Measurements from ENCODE around the gene GXYLT1. TPM values are rescaled to one million over a fixed set of nuclear protein-coding genes. Genes with fewer than 3 reads are reported as not detected.

Gene GXYLT1
- total RNA-seq, 2 donors from 2014 or later = 7.0 to 17.9 TPM

DNA sequence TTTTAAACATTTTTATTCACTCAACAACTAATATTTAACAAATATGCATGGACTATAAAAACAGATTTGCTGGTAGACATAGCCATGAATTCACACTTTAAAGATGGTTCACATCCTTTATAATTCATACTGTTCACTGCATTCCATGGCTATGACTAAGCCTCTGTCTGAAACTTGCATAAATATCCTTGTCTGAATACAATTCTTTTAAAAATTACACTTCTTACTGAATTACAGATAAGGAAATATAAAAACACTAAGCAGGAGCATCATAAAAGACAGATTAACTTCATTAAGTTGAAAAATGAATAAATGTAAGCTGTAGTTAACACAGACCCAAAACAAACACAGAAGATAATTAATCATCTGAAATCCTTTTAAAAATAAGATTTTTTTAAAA is 53.8 kb downstream of the GXYLT1 start:
- H3K27me3 ChIP-seq (replicated peaks; ENCODE audit: insufficient read depth) = no peaks in the 10 kb centered on the region
- no peak for DNase-seq (ENCODE audit: low spot score)
- peaks cover 14 to 25% of the 10 kb centered on the region in 2 donors for H3K4me1 ChIP-seq (ENCODE audit: control insufficient read depth in 1 of 2, low read depth in 2 of 2)
- no peak for ATAC-seq (ENCODE audit: insufficient number of reproducible peaks, low FRiP score, low read depth)
- H3K27ac ChIP-seq = no peak overlapping the region
- H3K4me3 ChIP-seq = no peak overlapping the region
- H3K36me3 ChIP-seq = no peaks in the 10 kb centered on the region
- TF ChIP-seq, protein P1, sequence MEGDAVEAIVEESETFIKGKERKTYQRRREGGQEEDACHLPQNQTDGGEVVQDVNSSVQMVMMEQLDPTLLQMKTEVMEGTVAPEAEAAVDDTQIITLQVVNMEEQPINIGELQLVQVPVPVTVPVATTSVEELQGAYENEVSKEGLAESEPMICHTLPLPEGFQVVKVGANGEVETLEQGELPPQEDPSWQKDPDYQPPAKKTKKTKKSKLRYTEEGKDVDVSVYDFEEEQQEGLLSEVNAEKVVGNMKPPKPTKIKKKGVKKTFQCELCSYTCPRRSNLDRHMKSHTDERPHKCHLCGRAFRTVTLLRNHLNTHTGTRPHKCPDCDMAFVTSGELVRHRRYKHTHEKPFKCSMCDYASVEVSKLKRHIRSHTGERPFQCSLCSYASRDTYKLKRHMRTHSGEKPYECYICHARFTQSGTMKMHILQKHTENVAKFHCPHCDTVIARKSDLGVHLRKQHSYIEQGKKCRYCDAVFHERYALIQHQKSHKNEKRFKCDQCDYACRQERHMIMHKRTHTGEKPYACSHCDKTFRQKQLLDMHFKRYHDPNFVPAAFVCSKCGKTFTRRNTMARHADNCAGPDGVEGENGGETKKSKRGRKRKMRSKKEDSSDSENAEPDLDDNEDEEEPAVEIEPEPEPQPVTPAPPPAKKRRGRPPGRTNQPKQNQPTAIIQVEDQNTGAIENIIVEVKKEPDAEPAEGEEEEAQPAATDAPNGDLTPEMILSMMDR (IDR thresholded peaks at IDR 0.05) = no peak
- no peaks in the 10 kb centered on the region for H3K9me3 ChIP-seq

DNA sequence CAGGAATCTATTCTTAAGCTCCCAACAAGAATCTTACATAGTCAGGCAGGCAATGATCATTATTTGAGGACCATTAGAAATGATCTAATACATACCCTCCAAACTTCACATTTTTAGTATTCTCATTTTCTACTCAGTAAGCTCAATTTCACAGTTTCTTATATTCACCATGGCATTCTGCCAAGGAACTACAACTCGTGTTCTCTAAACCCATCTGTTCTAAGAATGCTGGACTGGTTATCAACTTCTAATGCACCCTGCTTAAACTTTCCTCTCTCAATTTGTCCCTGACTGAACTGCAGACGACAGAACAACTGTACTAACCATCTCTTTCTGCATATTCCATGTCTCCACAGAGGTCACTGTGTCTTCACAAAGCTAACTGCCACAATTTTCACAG is 58.6 kb downstream of the GXYLT1 start:
- Histone ChIP-seq H3K27ac (no peak overlapping the region), H3K36me3 (no peaks in the 10 kb centered on the region), H3K4me1 (ENCODE audit: control insufficient read depth in 1 of 2, low read depth in 2 of 2) (peaks cover 6 to 16% of the 10 kb centered on the region in 2 donors), H3K27me3 (replicated peaks; ENCODE audit: insufficient read depth) (no peaks in the 10 kb centered on the region), H3K4me3 (no peak overlapping the region), H3K9me3 (no peaks in the 10 kb centered on the region)
- TF ChIP-seq, protein P1 (IDR thresholded peaks at IDR 0.05) = no peak
- DNase-seq (ENCODE audit: low spot score) (no peak), ATAC-seq (ENCODE audit: insufficient number of reproducible peaks, low FRiP score, low read depth) (no peak)

DNA sequence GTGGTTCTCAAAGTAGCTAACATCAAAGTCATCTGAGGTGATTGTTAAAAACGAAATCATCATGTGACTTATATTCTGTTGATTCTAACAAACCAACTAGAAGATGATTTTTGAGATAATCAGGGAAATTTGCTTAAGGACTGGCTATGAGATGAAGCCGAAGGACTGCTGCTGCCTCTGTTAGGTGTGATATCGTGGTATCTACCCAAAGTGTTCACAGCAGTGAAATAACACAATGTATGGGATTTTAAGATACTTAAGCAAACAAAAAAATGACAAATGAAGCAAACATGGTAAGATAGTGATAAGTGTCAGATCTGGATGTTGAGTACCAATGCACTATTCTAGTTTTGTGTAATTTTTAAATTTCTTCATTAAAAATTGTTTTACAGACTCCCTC is 59.1 kb downstream of the GXYLT1 start:
- no peak for ATAC-seq (ENCODE audit: insufficient number of reproducible peaks, low FRiP score, low read depth)
- H3K27ac ChIP-seq = no peak overlapping the region
- no peaks in the 10 kb centered on the region for H3K9me3 ChIP-seq
- no peak for DNase-seq (ENCODE audit: low spot score)
- H3K36me3 ChIP-seq = no peaks in the 10 kb centered on the region
- peaks cover 2 to 12% of the 10 kb centered on the region in 2 donors for H3K4me1 ChIP-seq (ENCODE audit: control insufficient read depth in 1 of 2, low read depth in 2 of 2)
- H3K27me3 ChIP-seq (replicated peaks; ENCODE audit: insufficient read depth) = no peaks in the 10 kb centered on the region
- TF ChIP-seq, protein P1 (IDR thresholded peaks at IDR 0.05) = no peak
- no peak overlapping the region for H3K4me3 ChIP-seq

DNA sequence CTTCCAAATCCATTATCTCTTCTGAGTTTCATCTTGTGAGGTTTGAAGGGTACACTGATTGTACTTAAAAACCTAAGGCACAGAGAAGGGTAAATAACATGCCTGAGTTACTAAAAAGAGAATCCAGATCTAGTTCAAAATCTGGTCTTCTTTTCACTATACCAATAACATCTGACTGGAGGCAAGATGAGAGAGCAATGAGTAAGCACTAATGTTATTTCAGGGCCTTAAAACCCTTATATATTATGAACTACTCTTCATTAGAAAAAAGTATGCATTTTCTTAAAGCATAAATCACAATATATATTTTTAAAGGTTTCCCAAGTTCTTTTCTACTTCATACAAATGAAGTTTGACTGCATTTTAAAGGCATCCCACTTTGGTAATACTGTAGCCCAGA is 60.2 kb downstream of the GXYLT1 start:
- Histone ChIP-seq H3K4me3 (no peak overlapping the region), H3K4me1 (ENCODE audit: control insufficient read depth in 1 of 2, low read depth in 2 of 2) (peaks cover 0 to under 1% of the 10 kb centered on the region in 2 donors), H3K27ac (no peak overlapping the region), H3K9me3 (no peaks in the 10 kb centered on the region), H3K27me3 (replicated peaks; ENCODE audit: insufficient read depth) (no peaks in the 10 kb centered on the region), H3K36me3 (no peaks in the 10 kb centered on the region)
- no peak for ATAC-seq (ENCODE audit: insufficient number of reproducible peaks, low FRiP score, low read depth)
- DNase-seq (ENCODE audit: low spot score) = no peak
- TF ChIP-seq, protein P1 (IDR thresholded peaks at IDR 0.05) = no peak

DNA sequence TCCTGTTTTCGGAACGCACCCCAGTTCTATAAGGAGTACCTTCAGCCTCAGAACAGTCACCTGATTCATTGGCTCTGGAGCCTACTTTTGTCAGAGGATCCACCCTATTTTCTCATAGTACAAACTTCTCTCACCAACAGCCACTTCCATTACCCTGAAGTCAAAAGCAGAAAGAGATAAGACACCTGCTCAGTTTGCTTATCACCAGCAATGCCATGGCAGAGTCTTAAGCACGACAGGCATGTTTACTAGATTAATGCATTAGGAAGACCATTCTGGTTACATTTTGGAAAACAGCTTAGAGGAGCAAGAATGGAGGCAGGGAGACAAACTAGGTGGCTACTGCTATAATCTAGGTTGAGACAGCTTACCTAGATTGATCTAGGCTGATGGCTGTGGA is 67.7 kb downstream of the GXYLT1 start:
- Histone ChIP-seq H3K36me3 (no peaks in the 10 kb centered on the region), H3K27ac (no peak overlapping the region), H3K4me1 (ENCODE audit: control insufficient read depth in 1 of 2, low read depth in 2 of 2) (no peaks in the 10 kb centered on the region), H3K4me3 (no peak overlapping the region), H3K27me3 (replicated peaks; ENCODE audit: insufficient read depth) (no peaks in the 10 kb centered on the region), H3K9me3 (no peaks in the 10 kb centered on the region)
- TF ChIP-seq, protein P1 (IDR thresholded peaks at IDR 0.05) = no peak
- DNase-seq (ENCODE audit: low spot score) = no peak
- ATAC-seq (ENCODE audit: insufficient number of reproducible peaks, low FRiP score, low read depth) = no peak

Data from thoracic aorta (tissue), 2 donors.